GM18505 (cell line): ENCODE results near the gene GOLIM4.

ENCODE experiments used
- ATAC-seq: cut with Tn5 transposase; IDR thresholded peaks from one replicate; pipeline ENCODE4 v1.9.1; 2021; ENCODE audit not compliant: unreplicated experiment
- POLR2A ChIP-seq: IDR thresholded peaks from 4 replicates; pipeline ENCODE4 v1.6.1; 2011; ENCODE audit warnings: borderline replicate concordance; ENCODE audit not compliant: insufficient read depth, insufficient read length; ENCODE audit errors: extremely low read depth

Gene GOLIM4

GRCh38 chr3:168054447-168054846, 41.3 kb downstream of the GOLIM4 start:
- TF ChIP-seq POLR2A: no peak
- no peak for ATAC-seq

DNA sequence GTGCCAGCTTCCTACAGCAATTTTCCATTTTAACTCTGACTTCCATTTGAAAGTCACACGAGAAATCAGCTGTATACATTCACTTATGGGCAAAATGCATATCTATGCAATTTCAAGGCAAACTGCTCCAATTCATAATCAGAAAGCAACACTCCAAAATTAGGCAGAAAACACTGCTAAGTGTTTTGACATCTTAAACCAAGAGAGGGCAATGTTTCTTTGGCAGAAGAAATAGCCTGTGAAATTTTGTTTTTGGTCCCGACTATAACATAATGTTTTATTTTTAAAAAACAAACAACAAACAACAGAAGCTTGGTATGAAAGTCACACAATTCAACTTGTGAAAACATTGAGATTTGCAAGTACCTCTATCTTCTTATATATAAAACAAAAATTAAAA, 42.6 kb downstream of the GOLIM4 start:
- no peak for ATAC-seq
- TF ChIP-seq POLR2A: no peak

GRCh38 chr3:168052515-168052914, 43.2 kb downstream of the GOLIM4 start:
- TF ChIP-seq POLR2A: no peak
- no peak for ATAC-seq

DNA sequence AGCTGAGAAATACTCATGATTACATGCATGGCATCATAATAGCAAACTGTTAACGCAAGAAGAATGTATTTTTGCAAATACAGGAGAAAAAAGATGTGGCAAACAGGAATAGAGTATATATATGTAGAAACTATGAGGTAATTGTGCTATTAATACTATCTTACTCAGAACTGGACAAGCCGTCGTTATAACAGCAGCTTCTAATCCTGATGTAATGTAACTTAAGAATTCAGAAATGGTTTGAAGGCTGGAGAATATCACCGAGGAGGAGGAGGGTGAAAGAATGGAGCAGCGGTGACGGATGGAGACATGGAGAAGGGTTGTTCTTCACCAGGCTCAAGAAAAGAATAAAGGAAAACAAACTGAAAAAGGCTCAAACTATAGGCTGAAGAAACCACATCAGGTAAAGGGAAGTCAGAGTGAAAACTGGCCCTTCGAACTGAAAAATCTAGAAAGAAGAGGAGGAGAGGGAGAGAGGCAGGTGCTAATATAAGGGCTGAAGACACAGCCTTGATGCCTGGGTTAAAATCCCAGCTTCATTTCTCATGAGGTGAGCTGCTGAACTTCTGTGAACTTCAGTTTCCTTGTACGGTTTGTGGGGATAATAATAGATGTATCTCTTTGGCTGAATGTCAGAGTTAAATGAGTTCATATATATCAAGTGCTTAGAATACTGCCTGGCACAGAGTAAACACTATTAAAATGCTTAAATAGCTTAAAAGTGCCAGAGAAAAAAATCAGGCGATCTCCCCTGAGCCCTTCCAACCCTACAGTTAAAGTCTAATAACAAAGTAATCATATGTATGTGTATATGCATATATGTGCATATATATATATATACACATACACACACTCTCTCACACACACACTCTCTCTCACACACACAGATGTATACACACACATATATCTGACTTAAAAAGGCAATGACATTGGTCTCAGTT, 43.9 kb downstream of the GOLIM4 start:
- ATAC-seq: peak; percentile 71
- no peak for TF ChIP-seq POLR2A

DNA sequence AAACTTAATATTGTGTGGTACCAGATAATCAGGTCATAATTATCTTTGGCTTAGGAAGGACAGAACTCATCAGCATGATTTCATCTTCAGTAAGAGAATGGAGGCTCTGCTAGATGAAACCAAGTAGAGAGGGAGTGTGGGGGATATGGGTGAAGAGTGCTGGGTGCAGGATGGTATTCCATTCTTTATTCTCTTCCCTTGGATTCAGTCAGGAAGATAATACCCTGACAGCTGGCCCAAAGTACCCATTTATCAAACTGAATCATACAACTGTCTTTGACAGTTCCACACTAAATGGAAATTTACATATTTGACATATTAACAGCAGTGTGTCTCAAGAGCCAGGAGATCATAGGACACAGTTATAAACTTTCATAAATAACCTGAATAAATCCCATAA, 44.7 kb downstream of the GOLIM4 start:
- no peak for ATAC-seq
- TF ChIP-seq POLR2A: no peak

DNA sequence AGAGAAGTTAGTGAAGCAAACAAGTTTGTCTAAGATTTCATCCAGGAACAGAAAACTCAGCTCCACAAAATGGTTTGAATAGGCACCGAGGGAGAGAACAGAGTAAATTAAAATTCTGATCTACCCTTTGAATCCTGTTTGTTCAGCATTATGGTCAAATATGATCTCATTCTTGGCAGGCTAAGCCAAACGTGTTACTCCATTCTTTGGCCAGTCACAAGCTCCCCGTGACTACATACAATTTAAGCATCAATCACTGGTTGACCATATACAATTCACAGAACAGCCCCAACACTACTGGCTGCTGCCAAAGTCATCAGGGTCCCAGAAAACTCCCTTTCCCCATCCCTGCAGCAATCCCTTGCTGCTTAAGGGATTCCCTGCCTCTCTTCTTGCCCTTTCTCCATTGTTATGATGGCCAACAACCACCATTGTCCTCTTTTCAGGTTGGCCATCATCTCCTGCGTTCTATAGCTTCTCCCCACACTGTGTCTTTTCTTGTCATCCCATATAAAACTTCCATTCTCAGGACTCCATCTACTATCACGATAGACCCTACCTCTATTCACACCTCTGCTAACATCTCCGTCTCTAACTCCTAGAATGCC, 46.3 kb downstream of the GOLIM4 start:
- no peak for ATAC-seq

DNA sequence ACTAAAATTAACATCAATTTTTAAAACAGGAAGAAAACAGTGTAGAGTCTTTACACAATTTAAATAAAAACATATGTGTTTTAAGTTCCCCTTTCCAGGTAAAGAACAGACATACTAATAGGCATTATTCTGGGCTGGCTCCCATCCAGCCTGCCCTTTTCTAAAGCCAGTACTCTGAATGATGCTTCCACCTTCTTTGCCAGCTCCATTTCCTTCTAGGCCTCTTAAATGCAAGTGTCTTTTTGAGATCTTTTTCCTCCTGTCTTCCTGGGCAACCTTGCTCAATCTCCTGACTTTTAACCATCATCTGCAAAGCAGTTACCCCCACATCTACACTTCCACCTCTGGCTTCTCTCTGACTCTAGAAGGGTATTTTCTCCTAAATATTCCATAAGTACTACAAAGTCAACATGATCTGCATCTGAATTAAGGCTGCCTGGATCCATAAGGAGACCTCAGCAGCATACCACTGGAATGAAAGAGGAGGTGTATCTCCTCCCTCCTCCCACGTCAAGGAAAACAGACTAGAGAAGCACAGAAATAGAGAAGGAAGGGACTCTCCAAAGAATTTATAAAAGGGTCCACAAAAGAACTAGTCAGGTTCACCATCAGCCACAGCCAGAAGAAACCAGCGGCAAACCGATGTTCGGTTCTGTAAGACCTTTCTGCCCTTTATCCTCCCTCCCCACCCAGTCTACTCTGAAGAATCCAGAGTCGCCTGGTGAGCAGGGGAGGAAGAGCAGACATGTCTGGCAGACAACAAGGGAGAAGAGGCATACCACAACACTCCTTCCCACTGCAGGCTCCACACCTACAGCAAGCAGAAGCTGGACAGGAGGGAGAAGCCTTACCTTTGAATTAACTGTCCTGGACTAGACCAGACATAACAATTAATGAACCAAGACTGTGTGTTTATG, 47.1 kb downstream of the GOLIM4 start:
- TF ChIP-seq POLR2A: no peak
- ATAC-seq: no peak

More for the DNA sequence above, 46.3 kb downstream of the GOLIM4 start:
- TF ChIP-seq POLR2A: no peak

DNA sequence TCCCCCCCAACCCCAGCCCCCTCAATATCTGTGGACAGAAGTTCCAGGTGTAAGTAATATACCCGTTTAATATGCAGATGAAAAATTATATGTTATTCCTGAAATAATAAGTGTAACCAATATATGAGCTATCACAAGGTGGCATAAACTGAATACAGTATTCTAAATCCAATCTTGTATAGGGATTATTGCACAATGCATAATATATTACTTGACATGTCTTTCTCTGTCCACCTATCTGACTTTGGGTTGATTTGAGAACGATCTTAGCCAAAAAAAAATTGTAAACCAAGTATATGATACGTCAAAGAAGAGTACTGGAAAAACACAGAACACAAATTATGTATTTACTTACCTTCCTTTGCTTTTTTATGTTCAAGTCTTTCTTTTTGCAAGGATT, 47.8 kb downstream of the GOLIM4 start:
- ATAC-seq: no peak
- no peak for TF ChIP-seq POLR2A

GRCh38 chr3:168047190-168047795, 48.4 kb downstream of the GOLIM4 start:
- ATAC-seq: peak; percentile 69
- TF ChIP-seq POLR2A: no peak

GRCh38 chr3:168044049-168044448, 51.7 kb downstream of the GOLIM4 start:
- no peak for ATAC-seq

DNA sequence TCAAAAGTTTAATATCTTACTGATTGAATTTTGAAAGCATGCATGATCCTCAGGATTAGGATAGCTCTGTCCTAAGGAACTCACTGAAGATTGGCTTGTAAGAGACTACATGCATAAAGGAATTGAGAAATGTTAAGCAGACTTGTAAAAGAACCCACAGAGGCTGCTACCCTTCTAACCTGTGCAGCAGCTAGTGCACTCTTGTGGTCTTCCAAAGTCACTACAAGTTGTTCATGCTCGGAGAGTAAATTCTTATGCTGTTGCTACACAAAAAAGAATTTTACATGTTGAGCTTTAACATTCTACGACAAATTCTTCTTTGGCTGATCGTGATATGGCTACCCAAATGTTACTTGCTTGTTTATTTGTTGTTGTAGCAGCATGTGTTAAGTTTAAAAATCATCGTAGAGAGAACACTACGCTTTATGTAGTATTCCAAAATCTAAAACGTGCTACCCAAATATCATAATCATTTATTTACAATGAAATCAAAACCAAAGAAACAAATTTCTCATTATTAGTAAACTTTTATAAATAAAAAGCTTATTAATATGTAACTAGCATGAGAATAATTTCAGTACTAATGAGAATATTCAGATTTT, 55.0 kb downstream of the GOLIM4 start:
- peak; percentile 85 for ATAC-seq
- no peak for TF ChIP-seq POLR2A

More at GRCh38 chr3:168044049-168044448, 51.7 kb downstream of the GOLIM4 start:
- TF ChIP-seq POLR2A: no peak

DNA sequence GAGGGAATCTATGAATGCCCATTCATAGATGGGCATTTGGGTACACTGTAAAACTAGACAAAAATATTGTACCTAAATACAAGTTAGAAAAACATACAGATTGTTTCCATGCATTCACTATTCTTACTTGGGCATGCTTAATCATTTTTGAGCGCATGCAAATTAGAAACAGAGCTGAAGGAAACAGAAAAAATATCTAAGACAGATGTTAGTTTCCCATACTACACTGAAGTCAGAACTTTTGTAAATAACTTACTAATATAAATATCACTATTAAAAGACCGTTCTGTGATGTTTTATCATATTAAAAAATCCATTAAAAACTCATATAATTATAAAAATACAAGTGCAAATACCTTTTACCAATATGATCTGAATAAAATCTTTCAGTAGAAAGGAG, 58.7 kb downstream of the GOLIM4 start:
- no peak for TF ChIP-seq POLR2A
- ATAC-seq: no peak

DNA sequence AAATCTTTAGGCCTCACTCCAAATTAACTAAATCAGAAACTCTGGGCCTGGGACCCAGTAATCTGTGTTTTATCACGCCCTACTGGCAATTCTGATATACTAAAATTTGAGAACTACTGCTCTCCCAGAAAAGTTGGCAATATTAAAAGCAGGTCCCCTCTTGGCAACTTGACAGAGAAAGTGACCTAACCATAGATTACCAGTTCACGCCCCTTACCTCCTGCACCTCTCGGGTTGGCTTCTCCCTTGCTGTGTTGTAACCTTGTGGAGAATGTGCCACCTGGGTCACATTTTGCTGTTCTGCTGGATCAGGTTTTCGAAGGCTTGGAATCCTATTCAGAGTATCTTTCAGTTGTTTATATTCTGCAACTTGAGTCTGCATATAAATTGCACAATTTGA, 59.1 kb downstream of the GOLIM4 start:
- TF ChIP-seq POLR2A: no peak
- no peak for ATAC-seq
